Progenitor cell of endocrine pancreas (in vitro differentiated cells): ENCODE data around the gene CD93. TPM values are rescaled to one million over a fixed set of nuclear protein-coding genes. Genes with fewer than 3 reads are reported as not detected.

Experiments used
- DNase-seq: peaks from one replicate; pipeline ENCODE4 v3.0.0; 2021; ENCODE audit warnings: low spot score; ENCODE audit not compliant: unreplicated experiment
- H3K27ac Mint-ChIP-seq: 2 replicates; pipeline ENCODE4 v1.8.0; 2021; ENCODE audit warnings: mild to moderate bottlenecking, moderate library complexity, mixed read lengths
- H3K27me3 Mint-ChIP-seq: 2 replicates; pipeline ENCODE4 v1.8.0; 2021; ENCODE audit warnings: mixed read lengths
- H3K36me3 Mint-ChIP-seq: 2 replicates; pipeline ENCODE4 v1.8.0; 2022; ENCODE audit warnings: mixed read lengths; ENCODE audit not compliant: insufficient read depth
- H3K4me1 Mint-ChIP-seq: 2 replicates; pipeline ENCODE4 v1.8.0; 2021; ENCODE audit warnings: low read depth, mixed read lengths
- H3K4me3 Mint-ChIP-seq: 2 replicates; pipeline ENCODE4 v1.8.0; 2021; ENCODE audit warnings: low read depth, mild to moderate bottlenecking, moderate library complexity, mixed read lengths
- H3K9me3 Mint-ChIP-seq: 2 replicates; pipeline ENCODE4 v1.8.0; 2021; ENCODE audit warnings: low read depth, mixed read lengths
- CTCF ChIP-seq: fragments of 200-600 bp; sonication (generic); IDR thresholded peaks from one replicate; pipeline ENCODE4 v1.5.0; 2021; ENCODE audit warnings: antibody characterized with exemption, mild to moderate bottlenecking; ENCODE audit not compliant: unreplicated experiment
- total RNA-seq: library from RNA; stranded (reverse); gene quantifications from 2 replicates; pipeline ENCODE4 v1.2.1, GENCODE V29; 2021

The CD93 gene
- total RNA-seq, 1 donor from 2014 or later = not detected

DNA sequence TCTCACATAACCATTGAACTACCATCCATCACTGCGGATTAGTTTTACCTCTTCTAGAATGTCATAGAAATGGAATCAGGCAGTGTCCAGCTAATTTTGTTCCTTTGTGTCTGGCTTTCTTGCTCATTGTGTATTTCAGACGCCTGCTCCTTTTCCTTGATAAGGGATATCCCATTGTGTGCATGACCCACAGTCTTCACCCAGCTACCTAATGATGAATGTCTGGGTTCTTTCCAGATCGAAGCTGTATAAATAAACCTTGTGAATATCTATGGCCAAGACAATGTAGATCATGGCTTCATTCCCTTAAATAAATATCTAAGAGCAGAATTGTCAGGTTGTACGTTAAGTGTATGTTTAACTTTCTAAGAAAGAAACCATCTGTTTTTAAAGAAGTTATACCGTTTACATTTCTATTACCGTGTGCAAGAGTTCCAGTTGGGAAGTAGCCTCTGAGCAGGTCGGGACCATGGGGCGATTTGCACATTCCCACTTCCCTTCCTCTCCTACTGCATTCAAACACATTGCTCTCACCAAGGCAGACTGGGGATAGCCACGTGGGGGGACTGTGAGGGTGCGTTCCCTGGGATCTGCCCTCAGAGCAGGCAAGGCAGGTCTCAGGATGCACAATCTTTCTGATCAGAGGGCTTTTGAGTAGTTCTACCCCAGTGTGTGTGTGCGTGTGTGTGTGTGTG, 13.1 kb downstream of the CD93 start:
- H3K4me3 Mint-ChIP-seq = no peak overlapping the region
- H3K27ac Mint-ChIP-seq = no peak overlapping the region
- no peak for TF ChIP-seq CTCF
- no peaks in the 10 kb centered on the region for H3K36me3 Mint-ChIP-seq
- peaks cover 13% of the 10 kb centered on the region for H3K27me3 Mint-ChIP-seq
- DNase-seq = no peak
- H3K9me3 Mint-ChIP-seq = no peaks in the 10 kb centered on the region
- peaks cover 21% of the 10 kb centered on the region for H3K4me1 Mint-ChIP-seq

DNA sequence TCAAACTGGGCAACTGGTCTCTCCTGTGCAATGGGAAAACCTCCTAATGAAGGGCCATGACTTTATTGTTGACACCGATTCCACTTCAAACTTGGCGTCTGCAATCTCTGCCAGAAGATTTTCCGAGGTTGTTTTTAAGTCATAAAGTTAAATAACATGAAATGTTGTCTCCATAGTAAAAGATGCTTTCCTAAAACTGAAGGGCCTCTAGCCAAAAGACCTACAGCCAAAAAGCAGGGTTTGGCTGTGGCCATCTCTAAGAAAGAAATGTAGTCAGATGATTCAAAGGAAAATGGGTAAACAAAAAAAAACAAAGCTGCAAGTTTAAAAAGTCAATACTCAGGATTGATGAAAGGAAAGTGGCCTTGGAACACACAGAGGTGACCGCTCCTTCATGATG, 14.1 kb downstream of the CD93 start:
- no peak overlapping the region for H3K27ac Mint-ChIP-seq
- peaks cover 16% of the 10 kb centered on the region for H3K4me1 Mint-ChIP-seq
- no peak for TF ChIP-seq CTCF
- H3K27me3 Mint-ChIP-seq = peaks cover 8% of the 10 kb centered on the region
- H3K4me3 Mint-ChIP-seq = no peak overlapping the region
- no peaks in the 10 kb centered on the region for H3K9me3 Mint-ChIP-seq
- DNase-seq = no peak
- H3K36me3 Mint-ChIP-seq = no peaks in the 10 kb centered on the region

GRCh38 chr20:23071398-23071797, 14.7 kb downstream of the CD93 start:
- Mint-ChIP-seq H3K4me3 (no peak overlapping the region), H3K27me3 (peaks cover 8% of the 10 kb centered on the region), H3K9me3 (no peaks in the 10 kb centered on the region), H3K36me3 (no peaks in the 10 kb centered on the region), H3K27ac (no peak overlapping the region), H3K4me1 (peaks cover 18% of the 10 kb centered on the region)
- no peak for DNase-seq
- no peak for TF ChIP-seq CTCF

DNA sequence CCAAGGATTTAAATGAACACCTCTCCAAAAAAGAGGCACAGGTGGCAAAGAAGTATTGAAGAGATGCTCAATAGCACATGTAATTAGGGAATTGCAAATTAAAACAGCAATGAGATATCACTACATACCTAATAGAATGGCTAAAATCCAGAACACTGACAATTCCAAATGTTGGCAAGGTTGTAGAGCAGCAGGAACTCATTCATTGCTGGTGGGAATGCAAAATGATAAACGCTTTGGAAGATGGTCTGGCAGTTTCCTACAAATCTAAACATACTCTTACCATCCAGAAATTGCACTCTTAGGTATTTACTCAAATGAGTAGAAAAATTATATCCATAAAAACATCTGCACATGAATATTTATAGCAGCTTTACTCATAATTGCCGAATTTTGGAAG, 17.0 kb downstream of the CD93 start:
- H3K9me3 Mint-ChIP-seq = no peaks in the 10 kb centered on the region
- DNase-seq = no peak
- H3K4me1 Mint-ChIP-seq = peaks cover 23% of the 10 kb centered on the region
- H3K36me3 Mint-ChIP-seq = no peaks in the 10 kb centered on the region
- H3K27me3 Mint-ChIP-seq = peaks cover 11% of the 10 kb centered on the region
- no peak overlapping the region for H3K4me3 Mint-ChIP-seq
- H3K27ac Mint-ChIP-seq = no peak overlapping the region
- no peak for TF ChIP-seq CTCF

- peaks cover 17% of the 10 kb centered on the region for H3K27me3 Mint-ChIP-seq
- no peak overlapping the region for H3K4me3 Mint-ChIP-seq
- no peak overlapping the region for H3K27ac Mint-ChIP-seq
- TF ChIP-seq CTCF = no peak
- no peak for DNase-seq
- H3K36me3 Mint-ChIP-seq = no peaks in the 10 kb centered on the region
- peaks cover 19% of the 10 kb centered on the region for H3K4me1 Mint-ChIP-seq
- H3K9me3 Mint-ChIP-seq = no peaks in the 10 kb centered on the region
Measured at GRCh38 chr20:23068283-23068682, 17.8 kb downstream of the CD93 start.
